ENCODE data around the gene ODR4.
"Not testable (repeated sequence)": the region's sequence is repeated elsewhere in the genome, so short reads cannot be mapped to it uniquely, and the experiment has no call there.

The ODR4 gene

GRCh38 chr1:186424539-186424938 lies 48.9 kb downstream of the ODR4 start:
- DNase-seq = no peak

GRCh38 chr1:186426118-186426517 lies 50.5 kb downstream of the ODR4 start:
- no peak for DNase-seq

GRCh38 chr1:186429017-186429416 lies 53.4 kb downstream of the ODR4 start:
- DNase-seq = no peak

- DNase-seq = no peak
Observed at GRCh38 chr1:186435336-186435735, 59.7 kb downstream of the ODR4 start.

GRCh38 chr1:186438567-186438966 lies 62.9 kb downstream of the ODR4 start:
- no peak for DNase-seq

GRCh38 chr1:186440584-186440983 lies 64.9 kb downstream of the ODR4 start:
- no peak for DNase-seq

GRCh38 chr1:186442651-186443375 lies 67.2 kb downstream of the ODR4 start:
- no peak for DNase-seq

GRCh38 chr1:186443638-186444037 lies 68.0 kb downstream of the ODR4 start:
- no peak for DNase-seq

- no peak for DNase-seq
Observed at GRCh38 chr1:186446152-186446551, 70.5 kb downstream of the ODR4 start.

- no peak for DNase-seq
Observed at GRCh38 chr1:186454981-186455380, 79.3 kb downstream of the ODR4 start.

GRCh38 chr1:186456729-186457255 lies 81.2 kb downstream of the ODR4 start:
- no peak for DNase-seq

GRCh38 chr1:186459161-186459560 lies 83.5 kb downstream of the ODR4 start:
- DNase-seq = not testable (repeated sequence)

GRCh38 chr1:186461014-186461413 lies 85.4 kb downstream of the ODR4 start, which contains the start of gene PDC:
Gene PDC, minus strand, starts transcription at chr1:186461114. Its CDS starts 11,655 bp downstream, at chr1:186449459.
- DNase-seq = no peak

GRCh38 chr1:186463511-186463910 lies 87.9 kb downstream of the ODR4 start:
- no peak for DNase-seq

GRCh38 chr1:186463926-186464325 lies 88.3 kb downstream of the ODR4 start:
- no peak for DNase-seq

GRCh38 chr1:186465491-186465890 lies 89.9 kb downstream of the ODR4 start:
- not testable (repeated sequence) for DNase-seq

- DNase-seq = no peak
Observed at GRCh38 chr1:186465946-186466345, 90.3 kb downstream of the ODR4 start.
